ENCODE results near the gene SOWAHA.

- TF ChIP-seq MAX (IDR thresholded peaks at IDR 0.05; ENCODE audit: low read depth, low read length) (no peak), POLR2A (IDR thresholded peaks at IDR 0.05; ENCODE audit: extremely low read depth, insufficient read length) (no peak)
These were observed 25.6 kb downstream of the SOWAHA start for GRCh38 chr5:132838516-132839282.

Data from NB4 (cell line).